Neural crest cell (in vitro differentiated cells): ENCODE results near the gene KCNQ1OT1. TPM values are rescaled to one million over a fixed set of nuclear protein-coding genes. Genes with fewer than 3 reads are reported as not detected.

Experiments used
- DNase-seq: peaks from one replicate; pipeline ENCODE4 v3.0.0; 2021; ENCODE audit warnings: low read depth, mixed read lengths, low spot score
- H3K27ac Mint-ChIP-seq: one replicate; pipeline ENCODE4 v1.8.0; 2021; ENCODE audit warnings: mild to moderate bottlenecking, mixed read lengths; ENCODE audit not compliant: unreplicated experiment
- H3K27me3 Mint-ChIP-seq: 2 replicates; pipeline ENCODE4 v1.8.0; 2021; ENCODE audit warnings: low read depth, mild to moderate bottlenecking, mixed read lengths
- H3K36me3 Mint-ChIP-seq: 2 replicates; pipeline ENCODE4 v1.8.0; 2021; ENCODE audit warnings: low read depth, mild to moderate bottlenecking, mixed read lengths
- H3K4me1 Mint-ChIP-seq: 2 replicates; pipeline ENCODE4 v1.8.0; 2021; ENCODE audit warnings: mixed read lengths
- H3K4me3 Mint-ChIP-seq: one replicate; pipeline ENCODE4 v1.8.0; 2021; ENCODE audit warnings: mild to moderate bottlenecking, mixed read lengths
- H3K9me3 Mint-ChIP-seq: 2 replicates; pipeline ENCODE4 v1.8.0; 2021; ENCODE audit warnings: mixed read lengths
- total RNA-seq: library from RNA; stranded (reverse); gene quantifications from 2 replicates; pipeline ENCODE4 v1.2.1, GENCODE V29; 2021
- TF ChIP-seq, protein P1 (sequence below): fragments of 200-600 bp; sonication (generic); conservative IDR thresholded peaks from 2 replicates; pipeline ENCODE4 v1.5.0; 2021; ENCODE audit warnings: antibody characterized with exemption, mild to moderate bottlenecking

KCNQ1OT1 gene
- total RNA-seq, 1 donor from 2014 or later: 2.3 TPM

- TF ChIP-seq, protein P1, sequence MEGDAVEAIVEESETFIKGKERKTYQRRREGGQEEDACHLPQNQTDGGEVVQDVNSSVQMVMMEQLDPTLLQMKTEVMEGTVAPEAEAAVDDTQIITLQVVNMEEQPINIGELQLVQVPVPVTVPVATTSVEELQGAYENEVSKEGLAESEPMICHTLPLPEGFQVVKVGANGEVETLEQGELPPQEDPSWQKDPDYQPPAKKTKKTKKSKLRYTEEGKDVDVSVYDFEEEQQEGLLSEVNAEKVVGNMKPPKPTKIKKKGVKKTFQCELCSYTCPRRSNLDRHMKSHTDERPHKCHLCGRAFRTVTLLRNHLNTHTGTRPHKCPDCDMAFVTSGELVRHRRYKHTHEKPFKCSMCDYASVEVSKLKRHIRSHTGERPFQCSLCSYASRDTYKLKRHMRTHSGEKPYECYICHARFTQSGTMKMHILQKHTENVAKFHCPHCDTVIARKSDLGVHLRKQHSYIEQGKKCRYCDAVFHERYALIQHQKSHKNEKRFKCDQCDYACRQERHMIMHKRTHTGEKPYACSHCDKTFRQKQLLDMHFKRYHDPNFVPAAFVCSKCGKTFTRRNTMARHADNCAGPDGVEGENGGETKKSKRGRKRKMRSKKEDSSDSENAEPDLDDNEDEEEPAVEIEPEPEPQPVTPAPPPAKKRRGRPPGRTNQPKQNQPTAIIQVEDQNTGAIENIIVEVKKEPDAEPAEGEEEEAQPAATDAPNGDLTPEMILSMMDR: no peak
- Mint-ChIP-seq H3K27ac (no peak overlapping the region), H3K4me1 (peaks cover 5% of the 10 kb centered on the region), H3K4me3 (no peak overlapping the region), H3K36me3 (no peaks in the 10 kb centered on the region), H3K9me3 (no peaks in the 10 kb centered on the region), H3K27me3 (no peaks in the 10 kb centered on the region)
- DNase-seq: no peak
Measured at GRCh38 chr11:2746401-2747247, 46.8 kb upstream of the KCNQ1OT1 start.

GRCh38 chr11:2745511-2745910 is 45.7 kb upstream of the KCNQ1OT1 start:
- no peaks in the 10 kb centered on the region for H3K27me3 Mint-ChIP-seq
- no peak overlapping the region for H3K4me3 Mint-ChIP-seq
- no peak overlapping the region for H3K27ac Mint-ChIP-seq
- H3K36me3 Mint-ChIP-seq: no peaks in the 10 kb centered on the region
- TF ChIP-seq, protein P1: no peak
- DNase-seq: no peak
- H3K4me1 Mint-ChIP-seq: peaks cover 9% of the 10 kb centered on the region
- H3K9me3 Mint-ChIP-seq: no peaks in the 10 kb centered on the region

DNA sequence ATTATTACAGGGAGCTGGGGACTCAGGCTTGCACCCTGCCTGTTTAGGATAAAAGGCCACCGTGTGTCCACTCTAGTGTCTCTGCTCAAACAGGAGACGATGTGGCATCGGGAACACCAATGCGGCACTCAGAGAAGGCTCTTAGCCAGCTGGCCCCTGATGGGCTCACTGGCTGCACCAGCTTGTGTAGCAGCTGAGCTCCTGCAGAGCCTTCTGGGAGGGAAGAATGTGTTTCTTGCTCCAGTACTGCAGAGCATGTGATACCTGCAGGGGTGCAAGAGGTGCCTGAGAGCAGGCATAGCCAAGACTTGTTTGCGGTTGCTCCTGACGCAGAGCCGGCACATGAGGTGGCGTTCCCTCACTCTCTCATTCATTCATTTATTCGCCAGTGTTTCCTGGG is 44.4 kb upstream of the KCNQ1OT1 start:
- no peaks in the 10 kb centered on the region for H3K36me3 Mint-ChIP-seq
- no peaks in the 10 kb centered on the region for H3K27me3 Mint-ChIP-seq
- no peak overlapping the region for H3K27ac Mint-ChIP-seq
- H3K4me3 Mint-ChIP-seq: no peak overlapping the region
- H3K4me1 Mint-ChIP-seq: peaks cover 9% of the 10 kb centered on the region
- TF ChIP-seq, protein P1: no peak
- H3K9me3 Mint-ChIP-seq: no peaks in the 10 kb centered on the region
- no peak for DNase-seq

- TF ChIP-seq, protein P1: no peak
- no peak for DNase-seq
- H3K27me3 Mint-ChIP-seq: no peaks in the 10 kb centered on the region
- peaks cover 9% of the 10 kb centered on the region for H3K4me1 Mint-ChIP-seq
- no peak overlapping the region for H3K4me3 Mint-ChIP-seq
- H3K36me3 Mint-ChIP-seq: no peaks in the 10 kb centered on the region
- no peaks in the 10 kb centered on the region for H3K9me3 Mint-ChIP-seq
- H3K27ac Mint-ChIP-seq: no peak overlapping the region
Measured at GRCh38 chr11:2743427-2744110, 43.8 kb upstream of the KCNQ1OT1 start.

DNA sequence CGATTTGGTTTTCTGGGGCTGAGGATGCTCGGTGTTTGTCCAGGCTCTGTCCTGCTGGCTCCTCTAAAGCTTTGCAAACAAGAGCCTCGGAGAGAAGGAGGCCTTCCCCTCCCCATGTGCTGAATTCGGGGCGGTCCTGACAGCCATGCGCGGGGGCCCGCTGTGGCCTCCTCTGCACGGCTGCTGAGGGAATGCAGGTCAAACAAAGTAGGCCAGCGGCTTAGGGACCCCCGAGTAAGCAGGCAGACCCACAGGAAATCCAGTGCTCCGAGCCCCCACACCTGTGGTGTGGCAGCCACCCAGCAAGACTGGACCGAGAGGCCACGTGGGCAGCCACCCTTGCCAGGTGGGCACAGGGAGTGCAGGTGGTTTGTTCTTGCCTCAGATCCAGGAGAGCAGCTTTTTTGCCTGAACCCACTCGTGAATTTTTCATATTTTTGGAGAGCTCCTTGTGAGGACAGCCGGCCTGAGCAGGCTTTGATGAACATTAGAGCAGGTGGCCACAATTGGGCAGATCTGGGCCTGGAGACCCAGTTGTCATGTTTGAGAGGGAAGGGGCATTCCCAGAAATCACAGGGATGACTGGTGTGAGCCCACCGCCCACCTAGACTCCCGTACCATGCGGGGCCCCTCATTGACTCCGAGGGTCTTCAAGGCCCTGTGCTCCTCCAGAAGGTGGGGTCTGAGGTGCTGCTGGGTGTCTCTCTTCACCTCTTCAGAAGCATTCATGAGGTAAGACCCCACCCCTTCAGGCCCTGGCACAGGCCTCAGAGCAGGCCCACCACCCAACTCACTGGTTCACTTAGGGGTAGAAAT is 43.0 kb upstream of the KCNQ1OT1 start:
- Mint-ChIP-seq H3K27me3 (no peaks in the 10 kb centered on the region), H3K36me3 (no peaks in the 10 kb centered on the region), H3K4me1 (peaks cover 9% of the 10 kb centered on the region), H3K9me3 (no peaks in the 10 kb centered on the region), H3K27ac (no peak overlapping the region), H3K4me3 (no peak overlapping the region)
- no peak for DNase-seq
- TF ChIP-seq, protein P1: no peak
